HG02763 (cell line): ENCODE measurements around the gene PEX26.
A peak's percentile ranks its signal among the peaks of the same experiment; 100 is the strongest.
"Not testable (repeated sequence)": the region's sequence is repeated elsewhere in the genome, so short reads cannot be mapped to it uniquely, and the experiment has no call there.

Source experiments
- ATAC-seq: cut with Tn5 transposase; IDR thresholded peaks from one replicate; pipeline ENCODE4 v1.9.1; 2021; ENCODE audit warnings: mild to moderate bottlenecking, moderate library complexity; ENCODE audit not compliant: unreplicated experiment

Gene PEX26

DNA sequence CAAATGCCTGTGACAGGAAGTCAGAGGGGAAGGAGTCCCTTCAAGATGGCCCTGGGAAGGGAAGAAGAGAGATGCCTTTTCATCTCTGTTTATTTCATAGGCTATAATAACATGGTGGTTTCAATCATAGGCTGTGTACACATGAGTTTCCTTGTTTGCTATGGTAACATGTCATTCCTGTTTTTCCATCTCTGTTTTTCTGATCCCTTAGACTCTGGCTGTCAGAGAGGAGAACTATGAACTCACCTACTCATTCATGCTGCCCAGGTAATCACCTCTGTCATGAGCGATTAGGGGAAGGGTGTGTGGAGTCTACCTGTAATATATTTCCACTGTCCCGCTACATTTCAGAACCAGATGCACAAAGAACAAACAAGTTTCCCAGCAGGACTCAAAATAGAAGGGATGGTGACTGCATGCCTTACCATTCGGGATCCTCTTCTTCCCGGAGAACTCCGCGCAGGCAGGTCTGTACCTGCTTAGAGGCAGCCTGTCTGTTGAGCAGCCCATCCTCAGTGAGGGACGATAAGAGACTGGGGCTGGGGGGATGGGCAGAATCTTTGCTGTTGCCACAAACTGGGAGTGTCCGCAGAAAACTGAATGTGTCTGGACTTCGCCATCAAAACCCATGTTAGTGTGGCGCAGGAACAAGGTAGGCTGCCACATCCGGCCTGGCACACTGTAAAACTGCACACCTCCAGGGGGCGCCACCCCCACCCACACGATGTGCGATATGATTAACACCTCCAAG is 7.1 kb upstream of the PEX26 start:
- no peak for ATAC-seq

DNA sequence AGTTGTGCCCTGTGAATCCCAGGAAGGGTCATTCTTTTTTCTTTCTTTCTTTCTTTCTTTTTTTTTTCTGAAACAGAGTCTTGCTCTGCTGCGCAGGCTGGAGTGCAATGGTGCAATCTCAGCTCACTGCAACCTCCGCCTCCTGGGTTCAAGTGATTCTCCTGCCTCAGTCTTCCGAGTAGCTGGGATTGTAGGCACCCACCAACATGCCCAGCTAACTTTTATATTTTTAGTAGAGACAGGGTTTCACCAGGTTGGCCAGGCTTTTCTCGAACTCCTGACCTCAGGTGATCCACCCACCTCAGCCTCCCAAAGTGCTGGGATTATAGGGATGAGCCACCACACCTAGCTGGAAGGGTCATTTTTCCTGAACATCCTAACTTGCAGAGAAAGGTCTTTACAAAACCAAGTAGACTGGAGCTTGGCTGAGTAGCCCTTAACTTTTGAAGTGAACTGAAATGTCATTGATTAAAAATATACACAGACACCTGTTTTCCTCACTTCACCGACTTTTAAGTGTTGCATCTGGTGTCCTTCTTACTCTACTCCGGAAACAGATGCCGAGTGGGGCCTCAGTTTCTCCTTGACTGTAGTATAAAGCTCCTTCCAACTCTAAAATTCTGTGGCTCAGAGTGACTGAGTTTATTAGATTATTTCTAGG is 6.4 kb upstream of the PEX26 start:
- not testable (repeated sequence) for ATAC-seq

DNA sequence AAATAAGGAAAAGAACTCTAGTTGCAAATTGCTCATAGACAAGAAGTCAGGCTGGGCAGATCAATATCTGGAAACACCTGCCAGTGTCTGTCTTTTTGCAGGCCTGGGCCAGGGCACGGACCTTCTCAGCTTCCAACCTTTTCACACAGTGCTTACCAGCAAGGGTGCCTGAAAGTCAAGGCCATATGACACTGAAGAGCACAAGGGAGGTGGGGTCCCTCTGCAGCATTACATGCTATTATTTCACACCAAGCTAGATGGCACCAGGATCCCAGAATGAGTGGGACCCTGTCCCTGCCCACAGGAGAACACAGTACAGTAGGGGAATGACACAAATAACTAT is 5.9 kb upstream of the PEX26 start:
- ATAC-seq: no peak

DNA sequence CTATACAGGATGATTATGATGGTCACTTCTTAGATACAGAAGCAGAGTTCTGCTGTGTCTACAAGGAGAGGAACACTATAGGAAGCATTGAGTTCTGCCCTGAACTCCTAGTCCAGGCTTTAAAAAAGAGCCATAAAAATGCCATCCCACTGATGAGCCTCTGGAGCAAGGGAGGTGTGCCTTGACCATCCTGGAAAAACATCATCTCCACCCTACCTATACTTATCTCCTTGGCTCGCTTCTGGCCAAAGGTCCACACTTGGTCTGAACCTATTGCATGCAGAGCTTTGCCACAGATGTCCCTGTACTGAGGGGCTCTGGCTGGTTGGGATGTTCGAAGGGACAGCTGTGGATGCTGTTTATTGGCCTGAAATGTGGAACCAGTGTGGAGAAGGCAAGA is 4.3 kb upstream of the PEX26 start:
- ATAC-seq: no peak

DNA sequence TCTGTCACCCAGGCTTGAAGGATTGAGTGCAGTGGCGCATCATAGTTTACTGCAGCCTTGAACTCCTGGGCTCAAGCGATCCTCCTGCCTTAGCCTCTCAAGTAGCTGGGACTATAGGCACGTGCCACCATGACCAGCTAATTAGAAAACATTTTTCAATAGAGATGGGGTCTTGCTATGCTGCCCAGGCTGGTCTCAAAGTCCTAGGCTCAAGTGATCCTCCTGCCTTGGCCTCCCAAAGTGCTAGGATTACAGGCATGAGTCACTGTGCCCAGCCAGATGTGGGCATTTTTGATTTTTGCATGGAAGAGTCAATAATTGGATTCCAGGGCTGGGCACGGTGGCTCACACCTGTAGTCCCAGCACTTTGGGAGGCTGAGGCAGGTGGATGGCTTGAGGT is 3.9 kb upstream of the PEX26 start:
- ATAC-seq: not testable (repeated sequence)

DNA sequence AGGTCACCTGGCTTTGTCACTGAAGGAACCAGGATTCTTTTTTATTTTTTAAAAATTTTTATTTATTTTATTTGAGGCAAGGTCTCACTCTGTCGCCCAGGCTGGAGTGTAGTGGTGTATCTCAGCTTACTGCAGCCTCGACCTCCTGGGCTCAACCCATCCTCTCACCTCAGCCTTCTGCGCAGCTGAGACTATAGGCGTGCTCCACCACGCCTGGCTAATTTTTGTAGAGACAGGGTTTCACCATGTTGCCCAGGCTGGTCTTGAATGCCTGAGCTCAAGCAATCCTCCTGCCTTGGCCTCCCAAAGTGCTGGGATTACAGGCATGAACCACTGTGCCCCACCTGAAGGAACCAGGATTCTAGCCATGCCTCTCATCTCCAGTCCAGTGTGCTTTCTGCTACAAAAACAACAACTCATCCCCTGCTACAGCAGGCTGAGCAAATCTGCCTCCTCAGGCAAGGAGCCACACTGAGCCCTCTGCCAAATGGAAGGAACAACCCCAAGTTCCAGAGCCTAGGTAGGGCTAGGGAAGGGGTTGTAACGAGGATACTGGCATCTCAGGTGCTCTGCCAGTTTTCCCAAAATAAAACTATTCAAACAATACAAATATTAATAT is 2.6 kb upstream of the PEX26 start:
- no peak for ATAC-seq

DNA sequence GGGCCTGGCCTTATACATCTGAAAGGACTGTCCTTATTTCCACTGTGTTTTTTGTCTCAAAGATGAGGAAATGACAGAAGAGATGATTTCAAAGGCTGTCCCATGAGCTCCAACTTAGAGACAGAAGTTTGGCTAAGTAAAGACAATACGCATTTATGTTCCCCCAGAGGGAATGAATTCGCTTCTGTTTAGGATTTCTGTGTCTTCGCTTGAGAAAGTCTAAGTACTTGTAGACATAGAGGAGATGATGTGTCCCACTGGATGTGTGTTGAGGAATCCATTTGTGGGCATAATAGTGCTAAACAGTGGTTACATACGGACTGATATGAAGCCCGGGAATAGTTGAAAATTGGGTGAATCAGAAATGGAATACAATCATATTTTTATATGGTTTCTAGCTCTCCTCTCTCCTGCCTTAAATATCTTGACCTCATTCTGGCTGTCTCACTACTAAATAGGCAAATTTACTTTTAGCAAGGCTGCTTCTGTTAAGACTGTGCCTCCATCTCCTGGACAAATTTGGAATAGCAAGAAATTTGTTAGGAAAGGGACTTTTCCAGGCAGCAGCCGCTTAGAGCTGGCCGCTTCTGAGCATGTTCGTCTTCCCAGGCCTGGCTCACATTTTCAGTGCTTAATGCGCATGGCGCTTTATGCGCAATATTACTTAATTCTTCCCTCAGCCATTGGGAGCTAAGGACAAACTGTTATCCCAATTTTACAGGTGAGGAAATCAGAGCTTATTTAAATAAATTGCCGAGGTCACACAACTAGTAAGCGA is 1.9 kb upstream of the PEX26 start:
- ATAC-seq: no peak

DNA sequence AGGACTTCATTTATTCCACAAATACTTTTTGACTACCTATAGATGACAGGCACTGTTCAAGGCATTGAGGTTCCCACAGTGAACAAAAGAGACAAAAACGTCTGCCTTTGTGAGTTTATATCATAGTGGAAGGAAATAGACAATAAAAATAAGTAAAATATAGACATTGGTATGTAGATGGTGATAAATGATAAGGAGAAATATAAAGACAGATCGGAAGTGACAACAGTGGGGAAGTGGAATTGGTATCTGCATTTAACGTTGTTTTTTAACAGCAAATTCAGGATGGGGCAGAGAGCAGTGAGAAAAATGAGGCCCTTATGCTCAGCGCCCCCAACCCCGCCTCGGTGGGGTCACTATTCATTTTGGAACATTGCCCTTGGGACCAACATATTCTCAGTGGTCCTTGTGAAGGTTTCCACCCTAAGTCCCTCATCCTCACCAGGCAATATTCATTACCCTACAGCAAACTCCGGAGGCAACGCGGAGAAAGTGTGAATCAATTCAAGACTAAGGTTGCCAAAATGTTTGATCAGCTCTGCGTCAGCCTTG is 627 bp upstream of the PEX26 start:
- no peak for ATAC-seq

DNA sequence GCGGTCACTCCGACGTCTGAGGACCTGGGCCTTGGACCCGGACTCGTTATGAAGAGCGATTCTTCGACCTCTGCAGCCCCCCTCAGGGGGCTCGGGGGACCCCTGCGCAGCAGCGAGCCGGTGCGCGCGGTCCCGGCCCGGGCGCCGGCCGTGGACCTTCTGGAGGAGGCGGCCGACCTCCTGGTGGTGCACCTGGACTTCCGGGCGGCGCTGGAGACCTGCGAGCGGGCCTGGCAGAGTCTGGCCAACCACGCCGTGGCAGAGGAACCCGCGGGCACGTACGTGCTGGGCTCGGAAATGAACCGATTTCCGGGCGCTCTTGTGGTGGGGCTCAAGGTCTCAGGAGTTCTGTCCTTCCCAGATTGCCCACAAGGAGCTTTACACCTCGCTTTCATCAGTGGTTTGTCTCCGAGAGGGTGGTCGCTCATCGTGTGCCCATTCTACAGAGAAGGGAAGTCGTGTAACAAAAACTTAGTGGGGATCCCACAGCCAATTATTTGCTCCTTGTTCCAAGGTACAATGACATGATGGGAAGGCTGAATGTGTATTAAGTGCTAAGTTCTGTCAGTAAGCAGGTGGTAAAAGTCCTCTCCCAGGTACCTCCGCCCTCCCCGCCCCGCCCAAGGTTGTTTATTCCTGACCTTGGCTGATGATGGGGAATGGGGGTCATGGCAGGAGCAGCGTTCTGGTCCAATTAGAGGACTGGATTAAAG is 695 bp downstream of the PEX26 start:
- peak; percentile 6 for ATAC-seq

DNA sequence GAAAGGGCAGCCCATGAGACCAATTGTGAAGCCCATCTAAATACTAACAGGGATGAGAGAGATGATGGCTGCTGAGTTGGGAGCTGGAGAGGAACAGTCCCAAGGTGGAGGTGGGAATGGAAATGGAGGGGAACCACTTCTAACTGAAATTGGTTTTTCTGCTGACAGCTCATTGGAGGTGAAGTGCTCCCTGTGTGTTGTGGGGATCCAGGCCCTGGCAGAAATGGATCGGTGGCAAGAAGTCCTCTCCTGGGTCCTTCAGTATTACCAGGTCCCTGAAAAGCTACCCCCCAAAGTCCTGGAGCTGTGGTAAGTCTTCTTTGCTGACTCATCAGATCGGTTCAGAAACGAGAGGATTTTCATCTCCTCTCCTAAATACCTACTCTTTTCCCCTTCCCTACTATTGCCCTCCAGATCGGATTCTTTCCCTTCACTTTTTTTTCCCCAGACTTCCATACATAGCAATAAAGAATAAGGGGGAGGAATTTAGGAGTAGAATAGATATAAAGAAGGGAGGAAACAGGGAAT is 2.0 kb downstream of the PEX26 start:
- no peak for ATAC-seq

DNA sequence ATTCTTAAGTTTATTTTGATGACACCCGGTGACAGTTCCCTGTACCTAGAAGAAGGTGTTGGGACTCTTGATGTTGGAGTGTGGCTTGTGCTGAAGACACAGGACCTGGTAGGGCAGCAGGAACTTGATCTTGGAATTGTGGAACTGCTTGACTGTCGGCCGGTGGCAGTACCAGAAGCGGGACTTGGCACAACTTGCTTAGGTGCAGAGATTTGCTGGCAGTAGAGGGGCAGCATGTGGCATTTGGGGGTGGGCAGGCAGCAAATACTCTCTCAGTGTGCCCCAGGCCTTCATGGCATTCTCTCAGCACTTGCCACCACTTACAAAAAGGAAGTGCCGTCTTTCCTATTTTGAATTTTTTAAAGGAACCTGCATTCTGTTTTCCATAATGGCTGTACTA is 3.6 kb downstream of the PEX26 start:
- ATAC-seq: no peak

DNA sequence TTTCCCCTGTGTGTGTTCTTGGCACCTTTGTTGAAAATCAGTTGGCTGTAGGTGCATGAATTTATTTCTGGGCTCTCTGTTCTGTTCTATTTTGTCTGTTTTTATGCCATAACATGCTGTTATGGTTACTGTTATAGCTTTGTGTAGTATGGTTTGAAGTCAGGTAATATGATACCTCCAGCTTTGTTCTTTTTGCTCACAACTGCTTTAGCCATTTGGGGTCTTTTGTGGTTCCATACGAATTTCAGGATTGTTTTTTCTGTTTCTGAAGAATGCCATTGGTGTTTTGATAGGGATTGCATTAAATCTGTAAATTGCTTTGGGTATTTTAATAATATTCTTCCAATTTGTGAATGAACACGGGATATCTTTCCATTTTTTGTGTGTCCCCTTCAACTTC is 4.7 kb downstream of the PEX26 start:
- no peak for ATAC-seq

DNA sequence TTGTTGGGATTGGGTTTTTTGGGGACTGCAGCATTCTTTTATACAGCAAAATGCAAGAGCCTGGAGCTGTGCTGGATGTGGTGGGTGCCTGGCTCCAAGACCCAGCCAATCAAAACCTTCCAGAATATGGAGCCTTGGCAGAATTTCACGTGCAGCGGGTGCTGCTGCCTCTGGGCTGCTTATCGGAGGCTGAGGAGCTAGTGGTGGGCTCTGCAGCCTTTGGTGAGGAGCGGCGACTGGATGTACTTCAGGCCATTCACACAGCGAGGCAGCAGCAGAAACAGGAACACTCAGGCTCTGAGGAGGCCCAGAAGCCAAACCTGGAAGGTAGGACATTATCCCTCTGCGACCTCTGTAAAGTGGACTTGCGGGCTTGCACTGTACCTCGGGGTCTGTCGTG is 5.6 kb downstream of the PEX26 start:
- ATAC-seq: no peak

DNA sequence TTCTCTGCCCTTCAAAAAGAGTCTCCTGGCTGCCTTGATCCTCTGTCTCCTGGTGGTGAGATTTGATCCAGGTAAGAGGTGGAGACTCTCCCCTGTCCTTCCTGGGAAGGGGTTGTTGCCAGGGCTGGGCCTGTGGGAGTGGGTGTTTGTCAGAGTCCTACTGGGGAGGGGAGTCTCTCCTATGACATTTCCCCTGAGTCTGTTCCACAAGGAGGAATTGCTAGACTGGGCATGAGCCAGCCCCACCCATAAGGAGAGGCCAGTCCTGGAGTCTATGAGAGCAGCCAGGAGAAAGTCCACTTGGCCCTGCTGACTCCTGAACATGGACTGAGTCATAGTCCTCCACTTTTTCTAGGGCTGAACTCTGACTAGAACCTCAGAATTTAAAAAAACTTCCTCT is 7.4 kb downstream of the PEX26 start:
- ATAC-seq: no peak

DNA sequence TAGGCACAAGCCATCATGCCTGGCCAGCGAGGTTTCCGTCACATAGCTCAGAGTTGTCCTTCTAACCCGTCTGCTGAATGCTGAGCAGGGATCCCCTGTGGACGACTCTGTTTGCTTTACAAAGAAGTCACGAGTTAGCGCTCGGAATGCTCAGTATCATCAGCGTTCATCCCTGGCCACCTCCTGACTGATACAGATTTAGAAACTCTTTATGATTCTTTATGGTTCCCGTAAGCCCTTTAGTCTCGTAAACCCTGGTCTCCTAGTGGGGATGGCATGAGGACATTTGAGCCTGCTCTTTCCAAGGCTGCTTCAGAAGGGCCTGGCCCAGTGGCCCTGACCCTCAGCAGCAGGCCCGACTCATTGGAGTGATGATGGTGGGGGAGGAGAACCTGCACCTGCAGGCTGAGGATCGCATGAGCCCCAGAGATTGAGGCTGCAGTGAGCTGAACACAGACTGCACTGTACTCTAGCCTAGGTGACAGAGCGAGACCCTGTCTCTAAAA is 9.6 kb downstream of the PEX26 start:
- no peak for ATAC-seq

DNA sequence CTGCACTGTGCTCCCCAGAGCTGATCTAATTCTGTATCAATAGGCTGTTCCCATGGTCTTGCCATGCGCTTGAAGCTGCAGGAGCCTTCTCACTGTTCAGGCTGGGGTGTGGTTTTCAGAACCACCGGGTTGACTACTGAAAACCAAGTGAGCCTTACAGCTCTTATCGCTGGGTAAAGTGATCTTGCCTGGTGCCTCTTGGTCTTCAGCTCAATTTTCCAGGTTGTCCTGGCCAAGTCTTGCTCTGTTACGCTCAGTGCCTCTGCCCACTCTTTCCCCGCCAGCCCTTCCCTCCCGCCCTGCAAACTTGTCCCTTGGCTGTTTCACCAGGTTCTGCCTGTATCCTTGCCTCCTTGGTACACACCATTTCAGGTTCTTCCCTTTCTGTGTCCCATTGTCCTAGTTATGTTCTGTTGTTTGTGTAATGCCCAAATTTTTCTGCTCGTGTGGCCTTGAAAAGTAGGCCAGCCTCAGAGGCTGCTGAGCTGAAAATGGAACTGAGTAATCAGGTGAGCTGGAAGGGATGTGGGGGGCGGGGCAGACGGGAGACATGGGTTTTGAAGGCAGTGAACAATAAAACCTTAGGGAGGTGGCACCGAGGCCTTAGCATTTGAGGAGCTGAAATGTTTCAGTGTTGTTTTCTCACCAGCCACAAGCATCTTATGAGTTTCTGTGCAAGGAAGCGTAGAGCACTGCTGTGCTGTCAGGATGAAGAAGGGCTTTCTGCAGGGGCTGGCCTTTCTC is 11.2 kb downstream of the PEX26 start:
- no peak for ATAC-seq

DNA sequence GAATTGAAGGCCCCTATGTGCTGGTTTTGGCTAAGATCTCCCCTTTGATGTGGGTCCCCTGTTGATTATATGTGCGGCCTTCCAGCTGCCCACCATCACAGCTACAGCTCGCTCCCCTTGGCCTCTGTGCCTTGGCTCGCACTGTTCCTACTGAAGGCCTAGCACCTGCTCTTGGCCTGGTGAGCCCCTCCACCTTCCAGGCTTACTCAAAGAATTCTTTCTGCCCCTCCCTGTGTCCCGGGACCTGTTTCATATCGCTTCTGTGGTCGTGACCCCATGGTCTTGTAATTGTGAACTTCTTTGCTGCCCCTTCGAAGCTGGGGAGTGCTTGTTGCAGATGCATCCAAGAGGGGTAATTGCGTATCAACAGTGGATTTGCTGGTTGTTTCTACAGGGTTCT is 12.5 kb downstream of the PEX26 start:
- no peak for ATAC-seq

DNA sequence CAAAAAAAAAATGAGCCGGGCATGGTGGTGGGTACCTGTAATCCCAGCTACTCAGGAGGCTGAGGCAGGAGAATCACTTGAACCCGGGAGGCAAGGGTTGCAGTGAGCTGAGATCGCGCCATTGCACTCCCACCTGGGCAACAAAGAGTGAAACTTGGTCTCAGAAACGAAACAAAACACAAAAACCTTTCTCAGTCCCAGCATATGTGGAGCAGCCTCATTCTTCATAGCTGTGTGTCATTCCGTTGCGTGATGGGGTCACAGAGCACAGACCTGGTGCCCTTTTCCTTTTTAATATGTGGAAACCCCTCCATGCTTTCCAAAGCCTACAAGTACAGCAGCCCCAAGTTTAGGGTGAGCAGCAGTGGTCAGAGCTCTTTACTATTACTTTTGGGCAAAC is 13.7 kb downstream of the PEX26 start:
- ATAC-seq: no peak

DNA sequence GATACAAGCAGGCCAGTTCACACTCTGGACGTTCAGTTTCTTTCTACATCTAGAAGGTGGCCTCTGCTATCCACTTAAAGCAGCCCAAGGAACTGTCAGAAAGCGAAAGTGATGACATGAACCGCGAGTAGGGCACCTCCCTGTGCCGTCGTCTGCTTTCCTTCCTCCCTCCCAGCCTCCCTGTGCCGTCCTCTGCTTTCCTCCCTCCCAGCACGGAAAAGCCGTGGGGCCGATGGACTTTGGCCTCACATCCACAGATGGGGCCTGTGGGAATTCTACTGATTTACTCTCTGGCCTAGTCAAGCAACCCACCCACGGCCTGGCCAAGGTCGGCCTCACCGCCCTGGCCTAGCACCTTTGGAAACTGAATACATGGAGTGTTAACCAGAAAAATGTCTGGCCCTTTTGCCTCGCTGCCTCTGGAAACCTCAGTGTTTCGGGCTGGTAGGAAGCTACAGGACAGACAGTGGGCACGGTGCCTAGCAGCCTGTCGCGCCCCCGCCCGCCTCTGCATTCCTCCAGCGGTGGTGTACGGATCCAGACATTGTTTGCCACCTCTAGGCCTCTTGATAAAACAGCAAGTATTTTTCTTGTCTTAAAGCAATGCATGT is 14.2 kb downstream of the PEX26 start:
- ATAC-seq: no peak
